LNCaP clone FGC (cell line): Measurements from ENCODE around the gene HOXA5.

Experiments
- DNase-seq: peaks from one replicate; pipeline ENCODE4 v3.0.0-alpha.2; 2011; ENCODE audit warnings: low read depth
- H3K4me3 ChIP-seq: 2 replicates; pipeline ENCODE4 v1.5.1; 2011; ENCODE audit warnings: mild to moderate bottlenecking, low read depth, low read length, control low read depth
- CTCF ChIP-seq: IDR thresholded peaks from 2 replicates; pipeline ENCODE4 v1.5.1; 2012; ENCODE audit warnings: mild to moderate bottlenecking; ENCODE audit not compliant: control insufficient read depth, insufficient read depth; ENCODE audit errors: extremely low read depth

Gene HOXA5

GRCh38 chr7:27172315-27172774 is 28.9 kb upstream of the HOXA5 start:
- DNase-seq: no peak
- peak overlapping the region; percentile 42 for H3K4me3 ChIP-seq
- no peak for TF ChIP-seq CTCF

- TF ChIP-seq CTCF: peak; percentile 32
- peak overlapping the region; percentile 42 for H3K4me3 ChIP-seq
- DNase-seq: no peak
These were observed 28.3 kb upstream of the HOXA5 start for GRCh38 chr7:27171637-27172314.

GRCh38 chr7:27171325-27171636 is 27.8 kb upstream of the HOXA5 start:
- no peak for TF ChIP-seq CTCF
- DNase-seq: no peak
- H3K4me3 ChIP-seq: peak overlapping the region; percentile 42

GRCh38 chr7:27170426-27171324 is 27.2 kb upstream of the HOXA5 start:
- TF ChIP-seq CTCF: no peak
- H3K4me3 ChIP-seq: peak overlapping the region; percentile 42; the same call in 1 of the 2 replicates
- no peak for DNase-seq

- H3K4me3 ChIP-seq: no peak overlapping the region
- TF ChIP-seq CTCF: no peak
- no peak for DNase-seq
These were observed 26.4 kb upstream of the HOXA5 start for GRCh38 chr7:27169658-27170425.

GRCh38 chr7:27168265-27168947 is 24.9 kb upstream of the HOXA5 start:
- no peak for TF ChIP-seq CTCF
- DNase-seq: no peak
- no peak overlapping the region for H3K4me3 ChIP-seq
